Measurements from ENCODE around the gene C1orf210.

Gene C1orf210

DNA sequence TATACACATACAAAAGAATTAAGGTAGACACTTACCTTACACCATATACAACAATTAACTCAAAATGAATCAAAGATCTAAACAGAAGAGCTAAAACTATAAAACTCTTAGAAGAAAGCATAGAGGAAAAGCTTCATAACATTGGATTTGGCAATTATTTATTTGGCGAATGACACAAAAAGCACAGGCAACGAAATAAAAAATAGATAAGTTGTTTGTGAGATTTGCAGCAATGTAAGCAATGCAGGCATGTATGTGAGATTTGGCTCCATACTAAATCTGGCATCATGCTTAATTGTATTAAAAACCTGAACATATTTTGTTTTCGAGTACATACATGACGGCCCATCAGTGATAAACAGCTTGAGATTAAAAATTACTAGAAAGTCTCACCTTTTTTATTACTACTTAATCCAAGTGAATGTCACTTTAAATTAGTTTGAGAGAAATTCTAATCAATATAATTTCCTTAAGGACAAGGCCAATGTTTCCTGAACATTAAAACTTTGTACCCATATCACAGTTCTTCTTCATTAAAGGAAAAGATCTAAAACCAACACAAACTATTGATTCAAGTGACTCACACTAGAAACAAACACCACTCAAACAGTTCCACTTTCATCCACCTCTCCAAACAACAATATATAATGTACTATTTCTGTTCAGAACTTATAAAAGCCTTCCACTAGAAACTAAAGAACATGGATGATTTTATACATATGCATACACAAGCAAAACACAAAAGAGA lies 38.7 kb downstream of the C1orf210 start:
- no peak for DNase-seq

DNA sequence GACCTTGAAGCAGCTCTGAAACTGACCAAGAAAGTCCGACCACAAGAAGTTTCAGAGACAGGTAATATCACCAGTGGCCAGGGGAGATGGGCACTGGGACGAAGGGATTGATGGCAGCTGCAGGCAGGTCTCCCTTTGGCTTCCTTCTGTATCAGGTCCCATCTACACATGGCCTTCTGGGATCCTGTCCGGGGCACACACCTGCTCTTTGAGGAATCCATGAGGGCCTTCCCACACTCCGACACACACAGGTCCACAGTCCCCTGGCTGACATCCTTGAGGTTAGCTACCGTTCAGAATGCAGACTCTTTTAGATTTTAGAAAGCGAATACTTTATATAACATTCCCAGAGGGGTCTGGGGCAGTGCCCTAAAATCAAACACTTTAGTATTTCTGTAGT lies 42.1 kb downstream of the C1orf210 start:
- no peak for DNase-seq

DNA sequence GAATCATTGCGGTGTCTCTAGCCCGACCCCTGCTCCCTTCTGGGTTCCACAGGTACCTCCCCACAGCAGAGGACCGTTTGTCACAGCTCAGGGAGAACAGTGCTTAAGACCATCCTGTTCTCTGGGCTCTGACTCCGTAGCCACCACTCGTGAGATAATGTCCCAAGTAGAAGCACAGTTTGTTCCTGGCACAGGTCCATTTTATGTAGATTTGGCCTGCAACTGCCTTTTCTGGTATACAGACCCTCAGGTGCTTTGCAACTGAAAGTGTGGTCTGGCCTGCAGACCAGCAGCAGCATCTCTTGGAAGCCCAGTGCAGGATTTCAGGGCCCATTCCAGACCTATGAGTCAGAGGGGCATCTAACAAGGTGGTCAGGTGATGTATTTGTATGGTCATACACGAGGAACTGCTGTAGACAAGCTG lies 44.0 kb downstream of the C1orf210 start:
- DNase-seq, result no peak

- DNase-seq, result no peak
These were observed 45.9 kb downstream of the C1orf210 start for GRCh38 chr1:43239484-43239883.

DNA sequence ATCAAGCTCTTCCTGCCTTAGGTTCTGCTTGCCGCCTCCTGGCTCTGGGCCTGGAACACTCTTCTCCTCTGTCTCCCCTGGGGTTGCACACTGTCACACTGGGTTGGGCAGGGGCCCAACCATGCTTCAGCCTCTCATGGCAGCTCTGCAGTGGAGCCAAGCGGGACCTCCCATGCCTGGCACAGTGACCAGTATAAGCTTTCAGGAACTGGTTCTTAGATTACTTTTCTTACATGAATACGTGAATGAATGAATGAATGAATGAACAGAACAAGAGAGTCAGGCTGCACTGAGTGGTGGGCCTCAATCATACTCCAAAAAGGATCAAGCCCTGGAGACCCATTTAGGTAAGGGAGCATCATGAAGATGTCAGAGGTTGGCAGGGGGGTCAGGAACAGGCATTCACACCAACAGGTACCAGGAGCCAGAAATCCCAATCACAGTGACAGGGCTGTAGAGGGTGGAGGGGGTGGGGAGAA lies 46.4 kb downstream of the C1orf210 start:
- no peak for DNase-seq

GRCh38 chr1:43238085-43238484 lies 47.3 kb downstream of the C1orf210 start:
- DNase-seq, result peak; percentile 75

- no peak for DNase-seq
These were observed 48.3 kb downstream of the C1orf210 start for GRCh38 chr1:43237121-43237520.

- DNase-seq, result no peak
These were observed 49.8 kb downstream of the C1orf210 start for GRCh38 chr1:43235451-43236121.

DNA sequence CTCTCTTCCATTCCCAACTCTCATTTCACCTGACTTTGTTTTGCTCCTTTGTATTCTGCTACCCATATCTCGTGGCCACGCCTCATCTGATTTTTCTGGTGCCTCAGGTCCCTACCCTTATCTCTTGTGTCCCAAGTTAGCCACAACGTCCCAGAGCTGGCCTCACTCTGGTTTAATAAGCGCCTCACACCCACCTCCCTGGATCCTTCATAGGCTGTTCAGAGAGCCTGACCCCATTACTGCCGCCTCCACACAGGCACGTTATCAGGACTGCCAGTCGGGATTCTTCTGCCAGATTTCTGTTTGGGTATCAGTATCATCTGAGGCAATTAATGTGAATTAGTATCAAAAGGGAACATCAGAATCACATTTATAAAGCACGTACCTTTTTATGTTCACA lies 50.3 kb downstream of the C1orf210 start:
- no peak for DNase-seq

GRCh38 chr1:43234267-43234666 lies 51.1 kb downstream of the C1orf210 start:
- DNase-seq, result no peak

- DNase-seq, result no peak
These were observed 51.8 kb downstream of the C1orf210 start for GRCh38 chr1:43233631-43234030.

- no peak for DNase-seq
These were observed 52.9 kb downstream of the C1orf210 start for GRCh38 chr1:43232482-43232881.

DNA sequence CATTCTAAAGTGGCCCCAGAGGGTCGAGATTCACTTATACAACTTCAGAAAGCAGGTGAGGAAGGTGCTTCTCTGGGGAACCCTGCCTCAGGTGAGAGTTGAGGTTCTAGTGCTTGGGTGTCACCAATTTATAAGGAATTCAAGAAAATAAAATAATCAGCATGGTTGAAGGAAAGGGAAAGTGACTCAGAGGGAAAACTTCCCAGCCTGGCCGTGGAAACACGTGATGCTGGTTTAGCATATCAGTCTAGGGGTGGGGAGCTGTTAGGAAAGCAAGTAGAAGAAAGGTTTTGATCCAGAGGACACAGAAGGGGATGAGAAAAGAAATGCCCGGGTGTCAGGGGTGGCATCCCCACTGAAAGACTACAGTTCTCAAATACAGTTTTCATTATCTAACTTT lies 53.3 kb downstream of the C1orf210 start:
- DNase-seq, result no peak
